Right lobe of liver (tissue), 4 donors: ENCODE results near the gene LIPG.

ENCODE experiments used
- CTCF ChIP-seq, 4 donors: fragments of 200-600 bp in 3 of 4; fragments of 450-650 bp in 1 of 4; IDR thresholded peaks; one replicate each; pipeline versions ENCODE4 v1.5.1 to v1.8.0; 2016 to 2022; ENCODE audit warnings: antibody characterized with exemption in 4 of 4, mild to moderate bottlenecking in 2 of 4
- POLR2A ChIP-seq: fragments of 450-650 bp; IDR thresholded peaks from one replicate; pipeline ENCODE4 v1.6.1; 2017; ENCODE audit warnings: antibody characterized with exemption, mild to moderate bottlenecking
- donor health status: DM: no; HTN: no; CAD: no.
- donor health status: DM: no; HTN: no; CAD: no.
- donor health status: DM: no; HTN: yes; CAD: no.

- TF ChIP-seq CTCF (IDR thresholded peaks at IDR 0.05) (peak; percentile 37 to 62 (median 60)), POLR2A (no peak)
Observed at GRCh38 chr18:49628881-49629795, 67.3 kb downstream of the LIPG start.
